T1000 (cell line): ENCODE measurements around the gene TIFAB.
A peak's percentile ranks its signal among the peaks of the same experiment; 100 is the strongest.

ENCODE experiments used
- DNase-seq: peaks from one replicate; lab custom pipeline; 2025; ENCODE audit warnings: mixed read lengths; lab: John Stamatoyannopoulos, UW

The TIFAB gene

GRCh38 chr5:135458356-135458755 lies 6.2 kb upstream of the TIFAB start:
- DNase-seq = no peak

DNA sequence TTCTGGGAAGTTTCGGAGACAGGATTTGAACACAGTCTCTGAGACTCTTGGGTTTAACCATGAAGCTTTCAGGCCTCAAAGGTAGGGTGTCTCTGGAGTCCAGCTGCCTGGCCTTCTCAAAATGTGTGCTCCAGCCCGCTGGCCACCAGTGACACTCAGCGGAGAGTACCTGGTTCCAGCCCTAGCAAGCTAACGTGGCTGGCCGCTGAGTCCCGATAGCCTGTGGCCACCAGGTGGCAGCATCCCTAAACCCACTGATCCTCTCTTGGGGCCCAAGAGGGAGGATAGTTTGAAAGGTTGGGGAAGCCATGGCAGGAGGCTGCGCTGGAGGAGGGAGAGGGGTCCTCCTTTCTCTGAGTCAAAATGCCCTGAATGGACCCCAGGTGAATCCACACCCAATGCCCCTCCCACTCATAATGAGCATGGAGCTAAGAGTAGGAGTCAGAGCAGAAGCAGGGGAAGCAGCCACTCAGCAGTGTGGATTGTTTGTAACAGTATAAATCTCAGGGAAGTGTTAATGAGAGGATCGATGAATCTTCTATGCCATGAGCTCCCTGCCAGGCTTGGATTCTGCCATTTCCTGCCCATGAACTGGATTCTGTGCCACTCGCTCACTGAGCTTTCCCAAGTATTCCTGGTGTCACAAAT lies 5.4 kb upstream of the TIFAB start:
- DNase-seq = no peak

- peak; percentile 26 for DNase-seq
Observed at GRCh38 chr5:135456238-135457099, 4.3 kb upstream of the TIFAB start.

DNA sequence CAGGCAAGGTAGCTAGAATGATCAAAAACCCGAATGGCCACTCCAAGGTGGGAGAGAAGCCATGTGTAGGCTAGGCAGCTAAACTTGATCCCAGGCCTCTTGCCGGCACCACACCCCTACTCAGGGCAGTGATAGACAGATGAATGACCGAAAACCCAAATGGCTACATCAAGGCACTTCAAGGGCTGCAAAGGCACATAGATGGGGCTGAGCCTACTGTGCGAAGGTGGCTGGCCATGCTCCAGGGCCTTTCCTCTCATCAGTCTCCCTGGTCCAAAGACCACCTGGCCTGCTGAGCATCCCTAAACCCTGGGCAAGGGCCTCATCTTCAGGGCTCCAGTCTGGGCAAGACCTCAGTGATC lies 3.7 kb upstream of the TIFAB start:
- DNase-seq = no peak

- DNase-seq = no peak
Observed at GRCh38 chr5:135454946-135455345, 2.8 kb upstream of the TIFAB start.

GRCh38 chr5:135453613-135454012 lies 1.5 kb upstream of the TIFAB start:
- DNase-seq = no peak

- DNase-seq = no peak
Observed at GRCh38 chr5:135451581-135452320, 400 bp downstream of the TIFAB start.

DNA sequence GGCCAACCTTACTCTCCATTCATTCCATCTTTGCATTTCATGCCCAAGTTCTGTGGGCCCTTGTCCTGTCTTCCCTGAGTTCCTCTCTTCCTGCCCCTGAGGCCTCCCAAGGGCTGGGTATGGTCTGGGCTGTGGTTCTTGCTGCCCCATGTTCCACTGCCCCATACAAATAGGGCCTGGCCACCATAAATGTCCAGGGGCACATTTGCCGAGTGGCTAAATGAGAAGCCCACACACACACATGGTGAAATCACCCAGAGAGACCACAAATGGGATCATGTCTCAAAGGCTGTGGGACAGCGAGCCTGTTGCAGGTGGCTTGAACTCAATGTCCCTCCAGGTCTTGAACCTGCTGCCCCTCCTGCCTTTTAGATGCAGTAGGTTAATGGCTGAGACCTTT lies 1.2 kb downstream of the TIFAB start:
- DNase-seq = no peak

DNA sequence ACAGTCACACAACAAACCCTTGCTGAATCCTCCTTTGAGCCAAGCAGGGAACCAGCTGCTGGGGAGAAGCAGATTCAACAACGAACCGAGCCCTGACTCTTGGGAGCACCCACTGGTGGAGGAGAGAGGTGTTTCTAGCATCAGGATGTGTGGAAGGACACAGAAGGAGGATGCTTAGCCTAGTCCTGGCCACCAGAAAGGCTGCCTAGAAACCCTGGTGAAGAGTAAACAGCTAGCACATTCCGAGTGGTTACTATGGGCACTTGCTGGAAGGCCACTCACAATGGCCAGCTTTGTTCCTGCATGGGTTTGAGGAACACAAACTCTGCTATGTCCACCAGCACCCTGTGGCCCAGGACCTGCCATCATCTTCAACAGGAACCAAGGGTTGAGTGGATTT lies 1.8 kb downstream of the TIFAB start:
- no peak for DNase-seq

GRCh38 chr5:135449644-135450043 lies 2.5 kb downstream of the TIFAB start:
- DNase-seq = no peak

DNA sequence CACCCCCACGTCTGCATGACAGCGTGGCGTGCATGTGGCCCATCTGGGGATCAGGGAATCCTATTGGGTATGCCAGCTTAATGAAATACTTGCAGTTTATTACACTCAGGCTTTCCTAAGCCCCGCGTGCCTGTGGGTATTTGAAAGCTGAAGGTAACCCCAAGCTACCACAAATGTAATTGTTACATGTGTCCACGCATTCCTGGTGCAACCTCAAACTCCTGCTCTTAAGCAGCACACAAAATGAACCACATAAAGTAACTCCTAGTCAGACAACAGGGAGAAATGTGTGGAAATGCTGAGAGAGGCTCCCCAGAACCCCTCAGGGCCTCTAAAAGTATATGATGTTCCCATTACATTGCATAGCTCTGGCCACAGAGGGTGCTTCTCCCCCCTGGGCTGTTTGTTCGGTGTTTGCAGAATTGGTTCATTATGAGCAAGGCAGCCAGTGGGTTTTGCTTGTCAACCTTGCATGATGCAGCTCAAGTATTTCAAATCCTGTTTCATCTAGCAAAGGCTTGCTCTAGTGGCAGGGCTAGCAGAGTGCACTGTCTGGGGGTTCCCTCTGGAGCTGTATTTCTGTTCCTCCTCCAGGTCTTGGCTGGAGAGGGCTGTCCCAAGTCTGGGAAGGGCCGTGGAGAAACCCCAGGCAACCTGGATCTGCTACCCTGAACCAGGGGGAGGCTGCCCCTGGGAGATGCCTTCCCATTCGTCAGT lies 3.2 kb downstream of the TIFAB start:
- DNase-seq = no peak

- no peak for DNase-seq
Observed at GRCh38 chr5:135448071-135448739, 3.9 kb downstream of the TIFAB start.

- no peak for DNase-seq
Observed at GRCh38 chr5:135447298-135447929, 4.7 kb downstream of the TIFAB start, which contains the start of gene DCANP1. DCANP1 (minus strand) TSS chr5:135447348; CDS start chr5:135447108, 240 bp downstream.

DNA sequence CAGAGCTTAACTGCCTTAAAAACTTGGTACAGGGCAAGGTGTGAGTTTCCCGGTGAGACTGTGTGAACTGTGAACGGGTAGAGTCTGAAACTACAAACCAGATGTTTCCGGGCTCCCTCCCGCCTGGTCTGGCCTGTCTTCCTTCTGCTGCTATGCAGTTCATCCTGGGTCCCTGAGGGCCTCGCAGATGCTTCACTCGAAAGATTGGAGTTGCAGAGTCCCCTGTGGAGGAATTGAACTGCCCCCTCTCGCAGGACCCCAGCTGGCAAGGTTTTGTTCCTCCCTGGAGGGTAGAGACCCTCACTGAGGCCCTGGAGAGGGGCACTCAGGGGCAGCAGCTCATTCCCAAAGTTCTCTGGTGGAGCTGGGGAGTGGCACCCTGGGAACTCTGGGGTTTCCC lies 5.5 kb downstream of the TIFAB start:
- no peak for DNase-seq

DNA sequence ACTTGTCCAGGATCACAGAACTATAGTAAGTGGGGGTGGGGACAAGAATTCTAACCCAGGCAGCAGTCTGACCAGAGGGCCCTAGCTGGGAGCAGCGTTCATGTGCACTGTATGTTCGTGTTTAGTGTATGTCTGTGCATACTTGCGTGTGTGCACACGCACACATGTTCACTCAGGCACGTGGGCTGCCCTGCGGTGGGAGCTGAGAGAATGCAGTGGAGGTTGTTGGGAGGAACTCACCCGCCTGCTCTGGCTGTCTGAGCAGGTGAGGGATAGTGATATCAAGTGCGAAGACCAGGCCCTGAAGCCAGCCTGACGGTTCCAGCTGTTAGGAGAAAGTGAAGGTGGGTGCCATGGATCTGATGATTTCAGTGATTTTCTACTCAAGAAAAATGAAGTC lies 5.9 kb downstream of the TIFAB start:
- DNase-seq = no peak

GRCh38 chr5:135445306-135445985 lies 6.7 kb downstream of the TIFAB start:
- DNase-seq = no peak

GRCh38 chr5:135444881-135445280 lies 7.3 kb downstream of the TIFAB start:
- no peak for DNase-seq

DNA sequence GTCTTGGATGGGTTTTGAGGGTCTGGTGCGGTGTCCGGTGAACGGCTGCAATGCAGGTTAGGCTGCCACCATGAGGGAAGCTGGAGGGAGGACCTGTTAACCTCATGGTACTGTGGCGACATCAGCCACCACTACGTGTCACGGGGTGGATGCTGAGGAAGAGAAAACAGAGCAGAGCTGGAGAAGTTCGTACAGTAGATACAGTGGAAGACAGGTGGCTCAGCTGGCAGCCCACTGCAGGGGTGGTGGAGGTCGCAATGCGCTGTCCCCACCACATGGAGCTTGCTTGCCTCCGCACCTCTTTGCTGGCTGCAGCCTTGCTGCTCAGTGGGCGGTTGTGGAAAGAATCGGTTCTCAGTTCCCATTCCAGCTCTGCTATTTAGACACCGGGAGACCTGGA lies 7.8 kb downstream of the TIFAB start:
- DNase-seq = no peak

- DNase-seq = no peak
Observed at GRCh38 chr5:135443161-135443960, 8.8 kb downstream of the TIFAB start.
